B cell (primary cell): Measurements from ENCODE around the gene RNF111. TPM values are rescaled to one million over a fixed set of nuclear protein-coding genes. Genes with fewer than 3 reads are reported as not detected.
A peak's percentile ranks its signal among the peaks of the same experiment; 100 is the strongest.

Experiments
- ATAC-seq: fragments of 200-7000 bp; cut with Tn5 transposase; one replicate; pipeline ENCODE4 v1.10.0; 2021; ENCODE audit warnings: low read depth, mild to moderate bottlenecking, moderate number of reproducible peaks, moderate library complexity
- CTCF ChIA-PET: fragments of 350-600 bp; sonication (Branson Sonifier 250); formaldehyde crosslinking; loops from one replicate; lab custom pipeline; 2021; ENCODE audit warnings: antibody characterized with exemption, inconsistent platforms; lab: Charles Lee
- POLR2A ChIA-PET: fragments of 350-600 bp; sonication (Branson Sonifier 250); formaldehyde crosslinking; loops from one replicate; lab custom pipeline; 2021; ENCODE audit warnings: antibody characterized with exemption; lab: Charles Lee
- DNase-seq: peaks from one replicate; pipeline ENCODE4 v3.0.0; 2013
- H2AFZ ChIP-seq: 2 replicates; pipeline ENCODE4 v1.6.1; 2012; ENCODE audit warnings: mild to moderate bottlenecking, low read depth, low read length; ENCODE audit not compliant: insufficient read depth, poor library complexity, severe bottlenecking
- H3K27ac ChIP-seq, 2 donors: 1 replicate in 1 of 2; 2 replicates in 1 of 2; pipeline ENCODE4 v1.5.1; 2012 to 2013; ENCODE audit warnings: low read length in 2 of 2, mild to moderate bottlenecking in 2 of 2, moderate library complexity in 1 of 2
- H3K27me3 ChIP-seq, 4 experiments: fragments of 200-600 bp in 1 of 4; sonication (generic) in 1 of 4; replicated peaks in 1 of 4; 1 replicate in 2 of 4; 2 replicates in 2 of 4; pipeline versions ENCODE4 v1.6.1 to v1.7.0; 2013 to 2016; ENCODE audit warnings: low read length in 3 of 4, mild to moderate bottlenecking in 2 of 4, mixed read lengths in 1 of 4, moderate library complexity in 1 of 4; ENCODE audit not compliant: insufficient read depth in 4 of 4, control insufficient read depth in 3 of 4; ENCODE audit errors: control extremely low read depth in 1 of 4
- H3K36me3 ChIP-seq, 2 experiments: replicated peaks in 1 of 2; 1 replicate in 1 of 2; 2 replicates in 1 of 2; pipeline versions ENCODE4 v1.6.1 to v1.7.1; 2013; ENCODE audit warnings: low read length in 1 of 2; ENCODE audit not compliant: insufficient read depth in 2 of 2, control insufficient read depth in 1 of 2; ENCODE audit errors: control extremely low read depth in 1 of 2, extremely low read depth in 1 of 2
- H3K4me1 ChIP-seq, 2 donors: fragments of 200-600 bp in 1 of 2; sonication (generic) in 1 of 2; 1 replicate in 1 of 2; 2 replicates in 1 of 2; pipeline versions ENCODE4 v1.5.1 to v1.6.1; 2013 to 2017; ENCODE audit warnings: low read length in 2 of 2; ENCODE audit not compliant: control insufficient read depth in 2 of 2, insufficient read depth in 2 of 2
- H3K4me2 ChIP-seq: replicated peaks from 2 replicates; pipeline ENCODE3; 2012; ENCODE audit warnings: mild to moderate bottlenecking, low read depth, low read length; ENCODE audit not compliant: poor library complexity, severe bottlenecking
- H3K4me3 ChIP-seq, 5 experiments: fragments of 200-600 bp in 1 of 5; sonication (generic) in 1 of 5; 1 replicate in 3 of 5; 2 replicates in 2 of 5; pipeline versions ENCODE4 v1.5.1 to v1.7.0; 2011 to 2016; ENCODE audit warnings: low read length in 4 of 5, mild to moderate bottlenecking in 4 of 5, low read depth in 2 of 5, control low read depth in 1 of 5, moderate library complexity in 1 of 5; ENCODE audit not compliant: insufficient read depth in 1 of 5; ENCODE audit errors: control extremely low read depth in 1 of 5, extremely low read depth in 1 of 5
- H3K79me2 ChIP-seq: fragments of 200-600 bp; sonication (generic); one replicate; pipeline ENCODE4 v1.6.0; 2016; ENCODE audit warnings: low read length; ENCODE audit not compliant: control insufficient read depth, insufficient read depth
- H3K9ac ChIP-seq: fragments of 200-600 bp; sonication (generic); 2 replicates; pipeline ENCODE4 v1.6.1; 2017; ENCODE audit warnings: mild to moderate bottlenecking, low read length, moderate library complexity
- H3K9me3 ChIP-seq, 3 donors: one replicate each; pipeline versions ENCODE4 v1.6.1 to v1.7.1; 2013; ENCODE audit warnings: low read length in 2 of 3; ENCODE audit not compliant: control insufficient read depth in 2 of 3, insufficient read depth in 1 of 3; ENCODE audit errors: control extremely low read depth in 1 of 3
- H4K20me1 ChIP-seq: 2 replicates; pipeline ENCODE4 v1.6.0; 2012; ENCODE audit warnings: mild to moderate bottlenecking, low read length; ENCODE audit not compliant: insufficient read depth, control insufficient read depth, poor library complexity, severe bottlenecking
- H3K27ac Mint-ChIP-seq: one replicate; pipeline ENCODE4 v1.8.0; 2021; ENCODE audit warnings: mixed read lengths
- H3K27me3 Mint-ChIP-seq: one replicate; pipeline ENCODE4 v1.8.0; 2021; ENCODE audit warnings: mixed read lengths
- H3K4me1 Mint-ChIP-seq: one replicate; pipeline ENCODE4 v1.8.0; 2021; ENCODE audit warnings: mixed read lengths
- H3K4me3 Mint-ChIP-seq: one replicate; pipeline ENCODE4 v1.8.0; 2021; ENCODE audit warnings: mixed read lengths
- H3K9me3 Mint-ChIP-seq: one replicate; pipeline ENCODE4 v1.8.0; 2022; ENCODE audit warnings: mixed read lengths; ENCODE audit not compliant: insufficient read depth
- CTCF ChIP-seq: fragments of 200-600 bp; IDR thresholded peaks from one replicate; pipeline ENCODE4 v1.8.0; 2022; ENCODE audit warnings: antibody characterized with exemption, mild to moderate bottlenecking
- EZH2 ChIP-seq: IDR thresholded peaks from 2 replicates; pipeline ENCODE4 v1.6.1; 2012; ENCODE audit warnings: borderline replicate concordance, low read depth, mild to moderate bottlenecking, moderate library complexity, low read length; ENCODE audit not compliant: insufficient read depth, poor library complexity, severe bottlenecking
- WGBS: methylation state at CpG from one replicate; pipeline ENCODE4 v1.1.5; 2013; ENCODE audit warnings: missing lambda C conversion rate; ENCODE audit not compliant: insufficient coverage; 5-methylcytosine and 5-hydroxymethylcytosine counted together
- intact Hi-C: fragments of 100-400 bp; cut with micrococcal nuclease; formaldehyde crosslinking; loops from one replicate; pipeline ENCODE4 v1.10.0; 2022
- polyA plus RNA-seq: library from polyadenylated mRNA; depleted of rRNA; stranded (reverse); fragments of >200 nt; gene quantifications from 2 replicates; pipeline ENCODE4 v1.2.3, GENCODE V29; 2012
- total RNA-seq, 2 donors: library from RNA; stranded (reverse); fragments of 120-200 nt in 1 of 2; gene quantifications; 1 replicate in 1 of 2; 2 replicates in 1 of 2; pipeline versions ENCODE4 v1.2.3 to v1.2.4, GENCODE V29; 2013 to 2022

RNF111 gene
- total and polyA plus RNA-seq, 2 donors (not counting 1 experiment from before 2014, with no cell fraction given): 24.9 to 72.3 TPM

- H3K4me3 ChIP-seq: no peak overlapping the region
- Mint-ChIP-seq H3K27ac (peak overlapping the region; percentile 17), H3K9me3 (no peaks in the 10 kb centered on the region), H3K4me3 (no peak overlapping the region), H3K27me3 (no peaks in the 10 kb centered on the region), H3K4me1 (no peaks in the 10 kb centered on the region)
- no peaks in the 10 kb centered on the region for H4K20me1 ChIP-seq
- H3K79me2 ChIP-seq: no peaks in the 10 kb centered on the region
- 96% methylated on average over 2 of the region's 2 CpGs for WGBS
- H3K9me3 ChIP-seq: no peaks in the 10 kb centered on the region
- no peak overlapping the region for H3K4me2 ChIP-seq
- H3K4me1 ChIP-seq: no peaks in the 10 kb centered on the region
- no peak overlapping the region for H3K27ac ChIP-seq
- ChIA-PET CTCF (interaction anchor here (0.9 to 1.5 kb wide), 2 partner anchors 15 to 131 kb away, joined by 3 to 4 read pairs; no protein-coding TSS in a partner anchor), POLR2A (no interaction called here)
- DNase-seq (no peak), ATAC-seq (no peak)
- H3K36me3 ChIP-seq: peaks cover 13 to 74% of the 10 kb centered on the region in 2 experiments
- H3K9ac ChIP-seq: no peak overlapping the region
- no peak overlapping the region for H2AFZ ChIP-seq
- no peaks in the 10 kb centered on the region for H3K27me3 ChIP-seq
- intact Hi-C loops: no loop called here
- TF ChIP-seq CTCF (no peak), EZH2 (no peak)
These were observed 100.3 kb downstream of the RNF111 start for GRCh38 chr15:59087731-59088130.

- Histone ChIP-seq H3K79me2 (no peaks in the 10 kb centered on the region), H3K27me3 (no peaks in the 10 kb centered on the region), H3K4me1 (no peaks in the 10 kb centered on the region), H3K9ac (no peak overlapping the region), H3K36me3 (peaks cover 11 to 78% of the 10 kb centered on the region in 2 experiments), H2AFZ (no peak overlapping the region), H3K4me3 (no peak overlapping the region), H4K20me1 (no peaks in the 10 kb centered on the region), H3K27ac (no peak overlapping the region), H3K9me3 (peaks cover 0 to 2% (median 0%) of the 10 kb centered on the region in 3 donors), H3K4me2 (no peak overlapping the region)
- no peak overlapping the region for H3K27ac Mint-ChIP-seq
- no CpG with 5 or more reads among the region's 1 CpG for WGBS
- ATAC-seq: no peak
- intact Hi-C loops: no loop called here
- no peak overlapping the region for H3K4me3 Mint-ChIP-seq
- no peak for TF ChIP-seq CTCF
- TF ChIP-seq EZH2: no peak
- H3K9me3 Mint-ChIP-seq: no peaks in the 10 kb centered on the region
- POLR2A ChIA-PET: no interaction called here
- no peaks in the 10 kb centered on the region for H3K4me1 Mint-ChIP-seq
- H3K27me3 Mint-ChIP-seq: no peaks in the 10 kb centered on the region
- DNase-seq: no peak
- CTCF ChIA-PET: no interaction called here
These were observed 106.6 kb downstream of the RNF111 start for GRCh38 chr15:59094077-59094476.
